Measurements from ENCODE around the gene PREPL. TPM values are rescaled to one million over a fixed set of nuclear protein-coding genes. Genes with fewer than 3 reads are reported as not detected.

Gene PREPL
- total and polyA plus RNA-seq, 9 of the 15 experiments (the other 6 are each of a cell fraction or from before 2014, with no cell fraction given): 11.6 to 58.9 (median 27.2) TPM

DNA sequence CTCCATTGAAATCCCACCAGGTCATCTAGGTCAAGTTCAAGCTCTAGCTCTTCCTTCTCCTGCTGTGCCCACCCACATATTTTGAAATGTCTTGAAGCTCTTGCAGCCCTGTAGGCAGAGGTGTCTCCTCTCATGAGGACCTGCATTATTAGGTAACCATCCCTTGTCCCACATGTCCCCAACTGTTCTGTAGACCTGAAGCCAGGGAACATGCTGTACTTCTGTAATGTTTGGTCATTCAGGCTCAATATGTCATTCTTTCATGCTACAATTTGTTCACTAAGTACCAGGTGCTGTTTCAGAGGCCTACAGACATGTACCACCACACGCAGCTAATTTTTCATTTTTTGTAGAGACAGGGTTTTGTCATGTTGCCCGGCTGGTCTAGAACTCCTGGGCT is 63.9 kb downstream of the PREPL start (continued):
- TF ChIP-seq, protein P1, sequence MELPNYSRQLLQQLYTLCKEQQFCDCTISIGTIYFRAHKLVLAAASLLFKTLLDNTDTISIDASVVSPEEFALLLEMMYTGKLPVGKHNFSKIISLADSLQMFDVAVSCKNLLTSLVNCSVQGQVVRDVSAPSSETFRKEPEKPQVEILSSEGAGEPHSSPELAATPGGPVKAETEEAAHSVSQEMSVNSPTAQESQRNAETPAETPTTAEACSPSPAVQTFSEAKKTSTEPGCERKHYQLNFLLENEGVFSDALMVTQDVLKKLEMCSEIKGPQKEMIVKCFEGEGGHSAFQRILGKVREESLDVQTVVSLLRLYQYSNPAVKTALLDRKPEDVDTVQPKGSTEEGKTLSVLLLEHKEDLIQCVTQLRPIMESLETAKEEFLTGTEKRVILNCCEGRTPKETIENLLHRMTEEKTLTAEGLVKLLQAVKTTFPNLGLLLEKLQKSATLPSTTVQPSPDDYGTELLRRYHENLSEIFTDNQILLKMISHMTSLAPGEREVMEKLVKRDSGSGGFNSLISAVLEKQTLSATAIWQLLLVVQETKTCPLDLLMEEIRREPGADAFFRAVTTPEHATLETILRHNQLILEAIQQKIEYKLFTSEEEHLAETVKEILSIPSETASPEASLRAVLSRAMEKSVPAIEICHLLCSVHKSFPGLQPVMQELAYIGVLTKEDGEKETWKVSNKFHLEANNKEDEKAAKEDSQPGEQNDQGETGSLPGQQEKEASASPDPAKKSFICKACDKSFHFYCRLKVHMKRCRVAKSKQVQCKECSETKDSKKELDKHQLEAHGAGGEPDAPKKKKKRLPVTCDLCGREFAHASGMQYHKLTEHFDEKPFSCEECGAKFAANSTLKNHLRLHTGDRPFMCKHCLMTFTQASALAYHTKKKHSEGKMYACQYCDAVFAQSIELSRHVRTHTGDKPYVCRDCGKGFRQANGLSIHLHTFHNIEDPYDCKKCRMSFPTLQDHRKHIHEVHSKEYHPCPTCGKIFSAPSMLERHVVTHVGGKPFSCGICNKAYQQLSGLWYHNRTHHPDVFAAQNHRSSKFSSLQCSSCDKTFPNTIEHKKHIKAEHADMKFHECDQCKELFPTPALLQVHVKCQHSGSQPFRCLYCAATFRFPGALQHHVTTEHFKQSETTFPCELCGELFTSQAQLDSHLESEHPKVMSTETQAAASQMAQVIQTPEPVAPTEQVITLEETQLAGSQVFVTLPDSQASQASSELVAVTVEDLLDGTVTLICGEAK (IDR thresholded peaks at IDR 0.05): no peak
- TF ChIP-seq, protein P1 (CRISPR knock-in tag; IDR thresholded peaks at IDR 0.05): no peak

Measured in K562 (cell line).